Brain pericyte (primary cell): ENCODE measurements around the gene LIN37.
"Not testable (repeated sequence)": the region's sequence is repeated elsewhere in the genome, so short reads cannot be mapped to it uniquely, and the experiment has no call there.

Source experiments
- DNase-seq: peaks from one replicate; pipeline ENCODE4 v3.0.0-alpha.2; 2012; ENCODE audit warnings: low read depth, low spot score

The LIN37 gene

GRCh38 chr19:35719402-35720162, 28.8 kb upstream of the LIN37 start:
- no peak for DNase-seq

GRCh38 chr19:35720163-35720524, 28.2 kb upstream of the LIN37 start:
- DNase-seq: no peak

- DNase-seq: no peak
These were observed 27.7 kb upstream of the LIN37 start for GRCh38 chr19:35720648-35721047.

- no peak for DNase-seq
These were observed 27.0 kb upstream of the LIN37 start for GRCh38 chr19:35721374-35721773.

- DNase-seq: no peak
These were observed 25.9 kb upstream of the LIN37 start for GRCh38 chr19:35722461-35722860.

- DNase-seq: no peak
These were observed 25.5 kb upstream of the LIN37 start for GRCh38 chr19:35722897-35723296.

- DNase-seq: no peak
These were observed 24.7 kb upstream of the LIN37 start for GRCh38 chr19:35723671-35724070.

- not testable (repeated sequence) for DNase-seq
These were observed 24.2 kb upstream of the LIN37 start for GRCh38 chr19:35724132-35724531.

GRCh38 chr19:35724560-35724959, 23.8 kb upstream of the LIN37 start:
- no peak for DNase-seq

- no peak for DNase-seq
These were observed 23.0 kb upstream of the LIN37 start for GRCh38 chr19:35725216-35725861.

- no peak for DNase-seq
These were observed 21.1 kb upstream of the LIN37 start for GRCh38 chr19:35727053-35727955.

- DNase-seq: no peak
These were observed 20.2 kb upstream of the LIN37 start for GRCh38 chr19:35727956-35728706.

- no peak for DNase-seq
These were observed 19.4 kb upstream of the LIN37 start for GRCh38 chr19:35729021-35729420.

GRCh38 chr19:35729763-35730162, 18.6 kb upstream of the LIN37 start:
- DNase-seq: no peak

GRCh38 chr19:35730326-35730725, 18.1 kb upstream of the LIN37 start:
- no peak for DNase-seq

- DNase-seq: no peak
These were observed 17.0 kb upstream of the LIN37 start for GRCh38 chr19:35731353-35731752.

GRCh38 chr19:35731779-35732405, 16.5 kb upstream of the LIN37 start:
- no peak for DNase-seq

GRCh38 chr19:35732540-35733179, 15.7 kb upstream of the LIN37 start:
- no peak for DNase-seq

- DNase-seq: no peak
These were observed 14.9 kb upstream of the LIN37 start for GRCh38 chr19:35733180-35734125.

- no peak for DNase-seq
These were observed 14.1 kb upstream of the LIN37 start for GRCh38 chr19:35734273-35734672.
